Mesendoderm (in vitro differentiated cells): ENCODE data around the gene UNC79.
A peak's percentile ranks its signal among the peaks of the same experiment; 100 is the strongest.

Source experiments
- DNase-seq: peaks from one replicate; pipeline ENCODE4 v3.0.0; 2013
- H2AK5ac ChIP-seq: 2 replicates; pipeline ENCODE4 v1.6.1; 2013; ENCODE audit warnings: low read length, inconsistent platforms
- H2BK120ac ChIP-seq: 2 replicates; pipeline ENCODE4 v1.6.1; 2013; ENCODE audit warnings: low read depth, mild to moderate bottlenecking, low read length, moderate library complexity, mixed read lengths
- H2BK15ac ChIP-seq: replicated peaks from 2 replicates; pipeline ENCODE4 v1.6.1; 2013; ENCODE audit warnings: low read depth, mild to moderate bottlenecking, moderate library complexity
- H2BK5ac ChIP-seq: 2 replicates; pipeline ENCODE4 v1.6.1; 2013; ENCODE audit warnings: low read length, inconsistent platforms
- H3K18ac ChIP-seq: 2 replicates; pipeline ENCODE4 v1.6.1; 2013; ENCODE audit warnings: mild to moderate bottlenecking, low read length, mixed read lengths
- H3K23ac ChIP-seq: one replicate; pipeline ENCODE4 v1.6.1; 2013; ENCODE audit warnings: low read length
- H3K27ac ChIP-seq: 2 replicates; pipeline ENCODE4 v1.5.1; 2013; ENCODE audit warnings: low read depth, mild to moderate bottlenecking, inconsistent platforms, low read length, moderate library complexity
- H3K27me3 ChIP-seq: 2 replicates; pipeline ENCODE4 v1.6.1; 2013; ENCODE audit warnings: low read length, control low read depth, mild to moderate bottlenecking, inconsistent platforms; ENCODE audit not compliant: insufficient read depth, poor library complexity
- H3K36me3 ChIP-seq: 2 replicates; pipeline ENCODE4 v1.6.1; 2013; ENCODE audit warnings: low read length, inconsistent platforms; ENCODE audit not compliant: control insufficient read depth, insufficient read depth
- H3K4ac ChIP-seq: one replicate; pipeline ENCODE4 v1.6.1; 2013; ENCODE audit warnings: low read depth, mild to moderate bottlenecking, low read length, moderate library complexity
- H3K4me1 ChIP-seq: 2 replicates; pipeline ENCODE4 v1.6.1; 2013; ENCODE audit warnings: low read depth, low read length, inconsistent platforms; ENCODE audit not compliant: control insufficient read depth
- H3K4me2 ChIP-seq: 2 replicates; pipeline ENCODE4 v1.6.1; 2013; ENCODE audit warnings: low read length
- H3K4me3 ChIP-seq: 2 replicates; pipeline ENCODE4 v1.5.1; 2013; ENCODE audit warnings: mild to moderate bottlenecking, low read length
- H3K56ac ChIP-seq: one replicate; pipeline ENCODE4 v1.6.1; 2013; ENCODE audit warnings: low read length
- H3K79me1 ChIP-seq: 2 replicates; pipeline ENCODE4 v1.6.1; 2013; ENCODE audit warnings: low read length, inconsistent platforms
- H3K79me2 ChIP-seq: 2 replicates; pipeline ENCODE4 v1.6.1; 2013; ENCODE audit warnings: mild to moderate bottlenecking, low read length; ENCODE audit not compliant: control insufficient read depth, insufficient read depth
- H3K9ac ChIP-seq: 2 replicates; pipeline ENCODE4 v1.6.1; 2013; ENCODE audit warnings: low read length, inconsistent platforms
- H4K5ac ChIP-seq: one replicate; pipeline ENCODE4 v1.6.1; 2013; ENCODE audit warnings: low read length
- H4K8ac ChIP-seq: one replicate; pipeline ENCODE4 v1.6.1; 2013; ENCODE audit warnings: low read depth, mild to moderate bottlenecking, control low read depth, low read length, moderate library complexity
- WGBS: extraction: QIAGEN DNeasy Blood & Tissue Kit; methylation state at CpG from one replicate; pipeline ENCODE4 v1.1.7; 2013; ENCODE audit warnings: low lambda C conversion rate, missing lambda C conversion rate; ENCODE audit not compliant: insufficient coverage; ENCODE audit errors: extremely low coverage; 5-methylcytosine and 5-hydroxymethylcytosine counted together

Gene UNC79

DNA sequence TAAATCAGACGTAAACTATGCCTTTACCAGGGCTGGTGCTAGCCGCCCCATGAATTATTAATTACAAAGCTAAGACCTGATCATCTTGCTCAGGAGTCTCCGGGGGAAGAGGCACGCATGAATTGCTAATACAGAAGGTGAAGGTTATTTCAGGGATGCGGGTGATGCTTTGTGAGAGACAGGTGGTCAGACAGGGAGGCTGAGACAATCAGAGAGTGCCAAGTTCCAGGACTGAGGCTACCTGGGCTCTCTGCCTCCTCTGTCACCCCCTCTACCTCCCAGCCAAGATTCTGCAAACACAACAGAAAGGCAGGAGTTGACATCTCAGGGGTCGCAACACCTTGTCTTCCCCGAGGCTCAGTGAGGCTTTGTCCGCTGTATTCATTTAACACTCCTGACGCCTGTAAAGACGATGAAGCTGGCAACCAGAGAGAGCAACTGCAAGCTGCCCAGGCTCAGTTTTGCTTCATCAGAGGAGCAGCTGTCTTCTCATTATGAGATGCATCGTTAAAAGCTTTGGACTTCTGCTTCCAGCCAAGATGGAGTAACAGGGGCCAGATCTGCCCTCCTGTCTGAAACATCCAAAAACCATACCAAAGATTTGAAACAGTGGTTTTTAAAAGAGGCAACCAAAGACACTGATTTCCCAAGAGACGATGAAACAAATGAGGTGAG, 311.0 kb downstream of the UNC79 start:
- H3K4me2 ChIP-seq: no peak overlapping the region
- H3K27ac ChIP-seq: no peak overlapping the region
- H3K79me2 ChIP-seq: no peaks in the 10 kb centered on the region
- no peak overlapping the region for H3K23ac ChIP-seq
- no peak overlapping the region for H3K4me3 ChIP-seq
- H3K79me1 ChIP-seq: no peaks in the 10 kb centered on the region
- no peak overlapping the region for H2BK5ac ChIP-seq
- WGBS: no CpG with 5 or more reads among the region's 12 CpGs
- no peak overlapping the region for H2AK5ac ChIP-seq
- H4K8ac ChIP-seq: no peak overlapping the region
- H3K56ac ChIP-seq: no peak overlapping the region
- no peak overlapping the region for H3K4ac ChIP-seq
- no peak overlapping the region for H3K18ac ChIP-seq
- no peaks in the 10 kb centered on the region for H3K27me3 ChIP-seq
- no peak overlapping the region for H2BK120ac ChIP-seq
- no peak for DNase-seq
- H2BK15ac ChIP-seq: no peak overlapping the region
- no peak overlapping the region for H4K5ac ChIP-seq
- H3K9ac ChIP-seq: no peak overlapping the region
- no peaks in the 10 kb centered on the region for H3K36me3 ChIP-seq
- peaks cover 18% of the 10 kb centered on the region for H3K4me1 ChIP-seq

DNA sequence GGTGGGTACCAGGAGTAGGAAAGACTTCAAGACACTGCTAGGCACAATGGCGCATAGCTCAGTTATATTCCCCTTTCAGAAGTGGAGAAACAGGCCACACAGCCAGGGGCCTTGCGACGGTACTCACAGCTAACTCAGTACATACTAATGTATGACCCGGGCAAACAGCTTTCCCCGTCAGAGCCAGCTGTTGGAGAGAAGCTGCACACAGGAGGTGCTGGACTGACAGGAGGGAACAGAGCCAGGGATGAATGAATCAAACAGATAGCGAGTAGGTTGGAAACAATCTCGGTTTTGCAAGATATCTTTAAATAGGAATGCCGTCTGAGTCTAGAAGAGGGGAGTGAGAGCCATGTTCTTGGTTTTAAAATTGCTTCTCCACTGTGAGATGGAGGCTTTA, 312.0 kb downstream of the UNC79 start:
- WGBS: no CpG with 5 or more reads among the region's 8 CpGs
- H3K4me2 ChIP-seq: no peak overlapping the region
- no peak overlapping the region for H2BK120ac ChIP-seq
- no peak overlapping the region for H3K4me3 ChIP-seq
- no peak overlapping the region for H4K8ac ChIP-seq
- H2BK5ac ChIP-seq: no peak overlapping the region
- H3K27ac ChIP-seq: no peak overlapping the region
- H3K18ac ChIP-seq: no peak overlapping the region
- no peaks in the 10 kb centered on the region for H3K79me2 ChIP-seq
- DNase-seq: no peak
- H3K9ac ChIP-seq: no peak overlapping the region
- no peak overlapping the region for H4K5ac ChIP-seq
- peaks cover 20% of the 10 kb centered on the region for H3K4me1 ChIP-seq
- H3K27me3 ChIP-seq: no peaks in the 10 kb centered on the region
- no peaks in the 10 kb centered on the region for H3K36me3 ChIP-seq
- no peak overlapping the region for H3K56ac ChIP-seq
- no peak overlapping the region for H3K4ac ChIP-seq
- no peak overlapping the region for H2AK5ac ChIP-seq
- no peak overlapping the region for H3K23ac ChIP-seq
- H3K79me1 ChIP-seq: no peaks in the 10 kb centered on the region
- H2BK15ac ChIP-seq: no peak overlapping the region

- Histone ChIP-seq H4K8ac (no peak overlapping the region), H4K5ac (no peak overlapping the region), H3K18ac (no peak overlapping the region), H3K27me3 (no peaks in the 10 kb centered on the region), H2BK5ac (no peak overlapping the region), H2BK120ac (no peak overlapping the region), H3K4me3 (no peak overlapping the region), H3K9ac (no peak overlapping the region), H3K56ac (no peak overlapping the region), H3K79me1 (no peaks in the 10 kb centered on the region), H2BK15ac (no peak overlapping the region), H3K36me3 (no peaks in the 10 kb centered on the region), H3K27ac (no peak overlapping the region), H3K23ac (no peak overlapping the region), H3K79me2 (no peaks in the 10 kb centered on the region), H3K4me1 (peaks cover 20% of the 10 kb centered on the region), H3K4ac (no peak overlapping the region), H2AK5ac (no peak overlapping the region), H3K4me2 (no peak overlapping the region)
- no CpG with 5 or more reads among the region's 26 CpGs for WGBS
- no peak for DNase-seq
Observed at GRCh38 chr14:93743270-93744060, 312.7 kb downstream of the UNC79 start.

DNA sequence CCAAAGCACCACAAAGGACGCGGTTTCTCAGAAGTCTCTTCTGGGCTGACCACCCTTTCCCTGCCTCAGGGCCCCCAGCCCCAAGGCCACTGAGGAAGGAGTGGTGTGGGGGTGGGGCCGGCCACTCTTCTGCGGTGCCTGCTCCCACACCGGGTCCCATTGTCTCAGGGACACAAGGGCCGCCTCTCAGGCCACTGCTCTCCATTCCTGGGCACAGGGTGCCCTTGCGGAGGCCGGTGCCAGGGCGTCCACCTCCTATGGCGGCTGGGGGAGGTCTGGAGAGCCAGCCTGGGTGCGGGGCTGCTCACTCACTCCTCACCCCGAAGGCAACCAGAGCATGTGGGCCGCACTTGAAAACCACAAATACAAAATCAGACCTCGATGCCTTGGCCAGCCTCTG, 313.4 kb downstream of the UNC79 start:
- no peak overlapping the region for H3K27ac ChIP-seq
- H3K4me2 ChIP-seq: no peak overlapping the region
- no peak overlapping the region for H2AK5ac ChIP-seq
- H3K18ac ChIP-seq: no peak overlapping the region
- H3K4me1 ChIP-seq: peaks cover 23% of the 10 kb centered on the region
- no peaks in the 10 kb centered on the region for H3K36me3 ChIP-seq
- no peak overlapping the region for H3K56ac ChIP-seq
- no peak overlapping the region for H3K4me3 ChIP-seq
- H3K27me3 ChIP-seq: no peaks in the 10 kb centered on the region
- DNase-seq: no peak
- H4K5ac ChIP-seq: no peak overlapping the region
- H2BK120ac ChIP-seq: no peak overlapping the region
- H3K23ac ChIP-seq: no peak overlapping the region
- no peak overlapping the region for H4K8ac ChIP-seq
- no peaks in the 10 kb centered on the region for H3K79me1 ChIP-seq
- no peak overlapping the region for H2BK5ac ChIP-seq
- H3K9ac ChIP-seq: no peak overlapping the region
- no peak overlapping the region for H2BK15ac ChIP-seq
- no peaks in the 10 kb centered on the region for H3K79me2 ChIP-seq
- no peak overlapping the region for H3K4ac ChIP-seq
- no CpG with 5 or more reads among the region's 14 CpGs for WGBS

GRCh38 chr14:93744876-93745275, 314.1 kb downstream of the UNC79 start:
- peak overlapping the region; percentile 13 for H3K9ac ChIP-seq
- no peak overlapping the region for H3K18ac ChIP-seq
- WGBS: no CpG with 5 or more reads among the region's 8 CpGs
- H3K79me1 ChIP-seq: no peaks in the 10 kb centered on the region
- H3K27ac ChIP-seq: no peak overlapping the region
- H3K4me1 ChIP-seq: peaks cover 23% of the 10 kb centered on the region
- H3K4ac ChIP-seq: no peak overlapping the region
- H4K5ac ChIP-seq: no peak overlapping the region
- H2AK5ac ChIP-seq: no peak overlapping the region
- no peak for DNase-seq
- no peaks in the 10 kb centered on the region for H3K79me2 ChIP-seq
- no peak overlapping the region for H3K4me2 ChIP-seq
- no peak overlapping the region for H4K8ac ChIP-seq
- no peaks in the 10 kb centered on the region for H3K36me3 ChIP-seq
- H3K4me3 ChIP-seq: no peak overlapping the region
- no peaks in the 10 kb centered on the region for H3K27me3 ChIP-seq
- H3K23ac ChIP-seq: no peak overlapping the region
- no peak overlapping the region for H2BK15ac ChIP-seq
- no peak overlapping the region for H2BK5ac ChIP-seq
- H2BK120ac ChIP-seq: no peak overlapping the region
- H3K56ac ChIP-seq: peak overlapping the region; percentile 58
